ENCODE data around the gene SH3BP2.
"Not testable (repeated sequence)": the region's sequence is repeated elsewhere in the genome, so short reads cannot be mapped to it uniquely, and the experiment has no call there.

SH3BP2 gene

GRCh38 chr4:2754848-2755819, 37.8 kb upstream of the SH3BP2 start:
- Histone ChIP-seq H3K36me3 (ENCODE audit: control insufficient read depth, insufficient read depth, low read length) (no peaks in the 10 kb centered on the region), H3K4me1 (ENCODE audit: control insufficient read depth, insufficient read depth, low read length) (0 out of 2 replicates have a peak, but pooled peaks cover 1% of the 10 kb centered on the region), H3K27me3 (ENCODE audit: control insufficient read depth, insufficient read depth, low read length) (no peaks in the 10 kb centered on the region), H3K9me3 (ENCODE audit: control insufficient read depth, insufficient read depth, low read length) (no peaks in the 10 kb centered on the region), H3K4me3 (ENCODE audit: low read length) (peak overlapping the region; percentile 88; the same call in 1 of the 2 replicates), H3K27ac (ENCODE audit: low read length) (no peak overlapping the region)
- DNase-seq (ENCODE audit: low read depth, low spot score), result no peak
- WGBS (ENCODE audit: insufficient coverage, insufficient read length), result no CpG with 5 or more reads among the region's 23 CpGs

DNA sequence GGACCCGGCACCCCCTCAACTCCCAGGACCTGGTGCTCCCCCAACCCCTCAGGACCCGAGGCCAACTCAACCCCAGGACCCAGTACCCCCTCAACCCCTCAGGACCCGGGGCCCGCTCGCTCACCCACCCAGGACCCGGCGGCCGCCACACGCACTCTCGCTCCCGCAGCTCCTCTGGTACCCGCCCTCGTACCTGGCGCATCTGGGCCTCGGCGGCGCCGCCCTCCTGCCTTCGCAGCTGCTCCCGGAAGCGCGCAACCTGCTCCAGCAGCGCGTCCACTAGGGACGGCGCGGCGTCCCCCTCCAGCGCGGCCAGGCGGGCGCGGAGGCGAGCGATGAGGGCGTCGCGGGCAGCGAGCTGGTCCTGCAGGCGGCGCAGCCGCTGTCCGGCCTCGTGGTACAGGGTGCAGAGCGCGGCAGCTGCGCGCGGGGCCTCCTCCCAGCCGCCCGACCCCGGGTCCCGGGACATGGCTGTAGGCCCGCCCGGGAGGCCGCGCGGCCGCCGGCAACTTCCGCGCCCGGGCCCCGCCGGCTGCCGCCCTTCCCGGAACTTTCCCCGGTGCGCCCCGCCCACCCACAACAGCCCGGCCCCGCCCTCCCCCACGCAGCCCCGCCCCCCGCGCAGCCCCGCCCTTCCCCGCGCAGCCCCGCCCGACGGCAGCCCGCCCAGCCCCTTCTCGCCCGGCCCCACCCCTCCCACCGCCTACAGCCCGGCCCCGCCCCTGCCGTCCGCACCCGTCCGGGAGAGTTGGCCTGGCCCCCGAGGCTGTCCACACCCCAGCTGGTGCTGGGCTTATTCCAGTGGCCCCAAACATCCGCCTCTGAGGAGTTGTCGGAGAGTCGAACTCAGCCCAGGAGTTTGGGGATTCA, 36.8 kb upstream of the SH3BP2 start, which contains the start of gene TNIP2:
TNIP2 (minus strand) TSS at position 516 of the 870 bp plus-strand sequence; CDS start at position 469, 47 bp downstream.
- no peak for DNase-seq (ENCODE audit: low read depth, low spot score)
- Histone ChIP-seq H3K9me3 (ENCODE audit: control insufficient read depth, insufficient read depth, low read length) (no peaks in the 10 kb centered on the region), H3K36me3 (ENCODE audit: control insufficient read depth, insufficient read depth, low read length) (no peaks in the 10 kb centered on the region), H3K27me3 (ENCODE audit: control insufficient read depth, insufficient read depth, low read length) (no peaks in the 10 kb centered on the region), H3K4me1 (ENCODE audit: control insufficient read depth, insufficient read depth, low read length) (0 out of 2 replicates have a peak, but pooled peaks cover 1% of the 10 kb centered on the region), H3K4me3 (ENCODE audit: low read length) (peak within 1 kb of the TSS; percentile 88), H3K27ac (ENCODE audit: low read length) (no peak within 1 kb of the TSS)
- WGBS (ENCODE audit: insufficient coverage, insufficient read length), result no CpG with 5 or more reads among the region's 96 CpGs

DNA sequence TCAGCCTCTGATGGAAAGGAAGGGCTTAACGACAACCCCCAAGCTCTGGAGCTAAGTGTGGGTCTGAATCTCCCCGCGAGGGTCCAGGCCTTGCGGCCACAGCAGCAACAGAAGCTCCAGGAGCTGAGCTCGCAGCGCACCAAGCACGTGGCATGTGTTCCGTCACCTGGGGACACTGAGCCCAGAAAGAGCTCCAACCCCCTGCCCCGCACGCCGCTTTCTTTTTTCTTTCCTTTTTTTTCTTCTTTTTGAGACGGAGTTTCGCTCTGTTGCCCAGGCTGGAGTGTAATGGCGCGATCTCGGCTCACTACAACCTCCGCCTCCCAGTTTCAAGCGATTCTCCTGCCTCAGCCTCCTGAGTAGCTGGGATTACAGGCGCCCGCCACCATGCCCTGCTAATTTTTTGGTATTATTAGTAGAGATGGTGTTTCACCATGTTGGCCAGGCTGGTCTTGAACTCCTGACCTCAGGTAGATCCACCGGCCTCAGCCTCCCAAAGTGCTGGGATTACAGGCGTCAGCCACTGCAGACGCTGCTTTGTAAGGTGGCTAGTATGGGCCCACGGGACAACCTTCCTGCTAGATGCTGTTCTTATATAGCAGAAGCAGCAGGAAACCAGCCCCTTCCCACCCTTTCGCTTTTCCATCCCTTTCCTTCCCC, 36.1 kb upstream of the SH3BP2 start:
- Histone ChIP-seq H3K36me3 (ENCODE audit: control insufficient read depth, insufficient read depth, low read length) (no peaks in the 10 kb centered on the region), H3K27ac (ENCODE audit: low read length) (no peak overlapping the region), H3K4me3 (ENCODE audit: low read length) (no peak overlapping the region), H3K9me3 (ENCODE audit: control insufficient read depth, insufficient read depth, low read length) (no peaks in the 10 kb centered on the region), H3K27me3 (ENCODE audit: control insufficient read depth, insufficient read depth, low read length) (no peaks in the 10 kb centered on the region), H3K4me1 (ENCODE audit: control insufficient read depth, insufficient read depth, low read length) (peaks cover 4% of the 10 kb centered on the region; the same call in 1 of the 2 replicates)
- WGBS (ENCODE audit: insufficient coverage, insufficient read length), result no CpG with 5 or more reads among the region's 25 CpGs
- no peak for DNase-seq (ENCODE audit: low read depth, low spot score)

DNA sequence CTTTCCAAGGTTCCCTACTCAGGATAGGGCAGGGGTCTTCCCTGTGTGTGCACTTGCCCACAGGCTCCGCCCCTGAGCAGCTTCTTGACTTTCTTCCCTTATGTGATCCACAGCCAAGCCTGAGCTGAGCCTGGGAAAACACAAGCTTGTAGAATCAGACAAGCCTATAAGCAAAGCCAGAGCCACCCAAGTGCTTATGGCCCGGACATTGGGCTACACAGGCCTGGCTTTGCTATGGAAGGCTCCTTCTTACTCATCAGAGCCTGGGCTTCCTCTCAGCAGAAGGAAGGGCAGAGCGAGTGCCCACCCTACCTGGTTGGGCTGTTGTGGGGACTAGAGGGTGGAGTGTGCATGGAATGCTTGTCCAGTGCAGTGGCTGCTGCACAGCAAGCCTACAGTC, 35.5 kb upstream of the SH3BP2 start:
- no peaks in the 10 kb centered on the region for H3K27me3 ChIP-seq (ENCODE audit: control insufficient read depth, insufficient read depth, low read length)
- WGBS (ENCODE audit: insufficient coverage, insufficient read length), result no CpG with 5 or more reads among the region's 3 CpGs
- H3K4me1 ChIP-seq (ENCODE audit: control insufficient read depth, insufficient read depth, low read length), result peaks cover 4% of the 10 kb centered on the region; the same call in 1 of the 2 replicates
- no peak overlapping the region for H3K4me3 ChIP-seq (ENCODE audit: low read length)
- H3K27ac ChIP-seq (ENCODE audit: low read length), result no peak overlapping the region
- no peaks in the 10 kb centered on the region for H3K9me3 ChIP-seq (ENCODE audit: control insufficient read depth, insufficient read depth, low read length)
- DNase-seq (ENCODE audit: low read depth, low spot score), result no peak
- no peaks in the 10 kb centered on the region for H3K36me3 ChIP-seq (ENCODE audit: control insufficient read depth, insufficient read depth, low read length)

- H3K9me3 ChIP-seq (ENCODE audit: control insufficient read depth, insufficient read depth, low read length), result no peaks in the 10 kb centered on the region
- peaks cover 3% of the 10 kb centered on the region; the same call in 1 of the 2 replicates for H3K4me1 ChIP-seq (ENCODE audit: control insufficient read depth, insufficient read depth, low read length)
- no CpG with 5 or more reads among the region's 14 CpGs for WGBS (ENCODE audit: insufficient coverage, insufficient read length)
- H3K27ac ChIP-seq (ENCODE audit: low read length), result no peak overlapping the region
- H3K36me3 ChIP-seq (ENCODE audit: control insufficient read depth, insufficient read depth, low read length), result no peaks in the 10 kb centered on the region
- H3K27me3 ChIP-seq (ENCODE audit: control insufficient read depth, insufficient read depth, low read length), result no peaks in the 10 kb centered on the region
- H3K4me3 ChIP-seq (ENCODE audit: low read length), result no peak overlapping the region
- DNase-seq (ENCODE audit: low read depth, low spot score), result no peak
These were observed 31.6 kb upstream of the SH3BP2 start for GRCh38 chr4:2761035-2761923.

- no peak for DNase-seq (ENCODE audit: low read depth, low spot score)
- WGBS (ENCODE audit: insufficient coverage, insufficient read length), result no CpG with 5 or more reads among the region's 5 CpGs
- Histone ChIP-seq H3K4me1 (ENCODE audit: control insufficient read depth, insufficient read depth, low read length) (peaks cover 3% of the 10 kb centered on the region; the same call in 1 of the 2 replicates), H3K27ac (ENCODE audit: low read length) (no peak overlapping the region), H3K9me3 (ENCODE audit: control insufficient read depth, insufficient read depth, low read length) (no peaks in the 10 kb centered on the region), H3K27me3 (ENCODE audit: control insufficient read depth, insufficient read depth, low read length) (no peaks in the 10 kb centered on the region), H3K36me3 (ENCODE audit: control insufficient read depth, insufficient read depth, low read length) (no peaks in the 10 kb centered on the region), H3K4me3 (ENCODE audit: low read length) (no peak overlapping the region)
These were observed 30.8 kb upstream of the SH3BP2 start for GRCh38 chr4:2762048-2762447.

DNA sequence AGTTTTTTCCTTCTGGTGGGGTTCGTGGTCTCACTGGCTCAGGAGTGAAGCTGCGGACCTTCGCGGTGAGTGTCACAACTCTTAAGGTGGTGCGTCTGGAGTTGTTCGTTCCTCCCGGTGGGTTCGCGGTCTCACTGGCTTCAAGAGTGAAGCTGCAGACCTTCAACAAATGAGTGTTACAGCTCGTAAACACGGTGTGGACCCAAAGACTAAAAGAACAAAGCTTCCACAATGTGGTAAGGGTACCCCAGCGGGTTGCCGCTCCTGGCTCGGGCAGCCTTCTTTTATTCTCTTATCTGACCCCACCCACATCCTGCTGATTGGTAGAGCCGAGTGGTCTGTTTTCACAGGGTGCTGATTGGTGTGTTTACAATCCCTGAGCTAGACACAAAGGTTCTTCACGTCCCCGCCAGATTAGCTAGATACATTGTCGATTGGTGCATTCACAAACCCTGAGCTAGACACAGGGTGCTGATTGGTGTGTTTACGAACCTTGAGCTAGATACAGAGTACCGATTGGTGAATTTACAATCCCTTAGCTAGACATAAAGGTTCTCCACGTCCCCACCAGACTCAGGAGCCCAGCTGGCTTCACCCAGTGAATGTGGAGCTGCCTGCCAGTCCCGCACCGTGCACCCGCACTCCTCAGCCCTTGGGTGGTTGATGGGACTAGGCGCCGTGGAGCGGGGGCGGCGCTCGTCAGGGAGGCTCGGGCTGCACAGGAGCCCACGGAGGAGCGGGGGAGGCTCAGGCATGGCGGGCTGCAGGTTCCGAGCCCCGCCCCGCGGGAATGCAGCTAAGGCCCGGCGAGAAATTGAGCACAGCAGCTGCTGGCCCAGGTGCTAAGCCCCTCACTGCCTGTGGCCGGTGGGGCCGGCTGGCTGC, 30.2 kb upstream of the SH3BP2 start:
- not testable (repeated sequence) for H3K27me3 ChIP-seq (ENCODE audit: control insufficient read depth, insufficient read depth, low read length); H3K9me3 ChIP-seq (ENCODE audit: control insufficient read depth, insufficient read depth, low read length); DNase-seq (ENCODE audit: low read depth, low spot score); H3K4me3 ChIP-seq (ENCODE audit: low read length); H3K4me1 ChIP-seq (ENCODE audit: control insufficient read depth, insufficient read depth, low read length); H3K27ac ChIP-seq (ENCODE audit: low read length); H3K36me3 ChIP-seq (ENCODE audit: control insufficient read depth, insufficient read depth, low read length)
- no CpG with 5 or more reads among the region's 42 CpGs for WGBS (ENCODE audit: insufficient coverage, insufficient read length)

DNA sequence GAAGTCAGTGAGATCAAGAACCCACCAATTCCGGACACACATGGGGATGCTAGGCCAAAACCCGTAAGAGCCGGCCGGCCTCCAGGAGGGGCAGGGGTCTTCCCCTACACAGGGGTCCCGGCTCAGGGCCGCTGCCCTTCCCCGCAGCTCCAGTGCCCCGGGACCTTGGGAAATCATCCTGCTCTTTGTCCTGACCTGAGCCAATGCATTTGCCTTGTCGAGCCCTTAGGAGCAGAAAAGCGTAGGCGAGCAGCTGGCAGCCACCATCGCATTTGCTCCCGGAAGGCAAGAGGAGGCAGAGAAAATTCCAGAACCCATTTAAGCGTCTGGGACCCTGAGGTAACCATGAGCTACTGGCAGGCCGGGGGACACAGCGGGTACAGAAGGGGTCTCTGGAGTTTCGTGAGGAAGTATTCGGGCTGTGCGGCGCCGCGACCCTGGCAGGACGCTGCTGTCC, 29.3 kb upstream of the SH3BP2 start:
- Histone ChIP-seq H3K27me3 (ENCODE audit: control insufficient read depth, insufficient read depth, low read length) (no peaks in the 10 kb centered on the region), H3K27ac (ENCODE audit: low read length) (no peak overlapping the region), H3K4me1 (ENCODE audit: control insufficient read depth, insufficient read depth, low read length) (peaks cover 3% of the 10 kb centered on the region; the same call in 1 of the 2 replicates), H3K9me3 (ENCODE audit: control insufficient read depth, insufficient read depth, low read length) (no peaks in the 10 kb centered on the region), H3K4me3 (ENCODE audit: low read length) (peak overlapping the region; percentile 36; the same call in 1 of the 2 replicates), H3K36me3 (ENCODE audit: control insufficient read depth, insufficient read depth, low read length) (no peaks in the 10 kb centered on the region)
- WGBS (ENCODE audit: insufficient coverage, insufficient read length), result no CpG with 5 or more reads among the region's 23 CpGs
- no peak for DNase-seq (ENCODE audit: low read depth, low spot score)
